Measurements from ENCODE around the gene GATB.

DNA sequence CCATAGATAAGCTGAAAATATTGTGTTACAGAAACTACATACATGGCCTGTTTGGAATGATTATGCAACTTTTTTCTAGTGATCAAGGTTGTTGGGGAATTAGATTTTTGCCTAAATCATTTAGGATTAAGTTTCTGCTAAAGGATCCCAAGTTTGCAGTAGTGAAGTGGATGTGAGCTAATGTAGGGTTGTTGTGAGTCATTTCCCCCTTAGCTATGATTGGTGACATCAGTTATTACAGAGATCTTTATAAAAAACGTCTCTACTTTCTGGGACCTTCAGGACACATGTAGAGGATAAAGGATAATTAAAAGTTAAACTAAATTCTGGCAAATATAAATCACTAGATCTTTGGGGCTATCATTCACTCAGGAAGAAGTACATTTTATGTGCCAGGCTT, 133.3 kb downstream of the GATB start:
- TF ChIP-seq, protein P1, sequence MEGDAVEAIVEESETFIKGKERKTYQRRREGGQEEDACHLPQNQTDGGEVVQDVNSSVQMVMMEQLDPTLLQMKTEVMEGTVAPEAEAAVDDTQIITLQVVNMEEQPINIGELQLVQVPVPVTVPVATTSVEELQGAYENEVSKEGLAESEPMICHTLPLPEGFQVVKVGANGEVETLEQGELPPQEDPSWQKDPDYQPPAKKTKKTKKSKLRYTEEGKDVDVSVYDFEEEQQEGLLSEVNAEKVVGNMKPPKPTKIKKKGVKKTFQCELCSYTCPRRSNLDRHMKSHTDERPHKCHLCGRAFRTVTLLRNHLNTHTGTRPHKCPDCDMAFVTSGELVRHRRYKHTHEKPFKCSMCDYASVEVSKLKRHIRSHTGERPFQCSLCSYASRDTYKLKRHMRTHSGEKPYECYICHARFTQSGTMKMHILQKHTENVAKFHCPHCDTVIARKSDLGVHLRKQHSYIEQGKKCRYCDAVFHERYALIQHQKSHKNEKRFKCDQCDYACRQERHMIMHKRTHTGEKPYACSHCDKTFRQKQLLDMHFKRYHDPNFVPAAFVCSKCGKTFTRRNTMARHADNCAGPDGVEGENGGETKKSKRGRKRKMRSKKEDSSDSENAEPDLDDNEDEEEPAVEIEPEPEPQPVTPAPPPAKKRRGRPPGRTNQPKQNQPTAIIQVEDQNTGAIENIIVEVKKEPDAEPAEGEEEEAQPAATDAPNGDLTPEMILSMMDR (IDR thresholded peaks at IDR 0.05; ENCODE audit: extremely low read depth in 1 of 2, insufficient read depth in 1 of 2, low read depth in 1 of 2, low read length in 2 of 2) = no peak
- TF ChIP-seq EZH2 (IDR thresholded peaks at IDR 0.05; ENCODE audit: borderline replicate concordance, low read depth, low read length, severe bottlenecking) = no peak
- TF ChIP-seq POLR2A (IDR thresholded peaks at IDR 0.05; ENCODE audit: low read depth, low read length) = no peak
- TF ChIP-seq POLR2AphosphoS5 (IDR thresholded peaks at IDR 0.05; ENCODE audit: insufficient read depth, low read depth, low read length) = no peak
- no peak for TF ChIP-seq GATA2 (IDR thresholded peaks at IDR 0.05; ENCODE audit: insufficient read depth, insufficient read length, low read depth, low read length)
